Adrenal gland (tissue), 12 donors: ENCODE data around the gene FBLN7. TPM values are rescaled to one million over a fixed set of nuclear protein-coding genes. Genes with fewer than 3 reads are reported as not detected.
"Not testable (repeated sequence)": the region's sequence is repeated elsewhere in the genome, so short reads cannot be mapped to it uniquely, and the experiment has no call there.

Experiments
- DNase-seq, 7 donors: peaks; one replicate each; pipeline ENCODE4 v3.0.0-alpha.2; 2019 to 2020
- H3K27ac ChIP-seq, 5 donors: fragments of 200-600 bp; sonication (generic) in 4 of 5; 1 replicate in 3 of 5; 2 replicates in 2 of 5; pipeline versions ENCODE4 v1.5.1 to v1.8.0; 2016 to 2020; ENCODE audit warnings: mild to moderate bottlenecking in 1 of 5
- H3K27me3 ChIP-seq: fragments of 200-600 bp; 2 replicates; pipeline ENCODE4 v1.8.0; 2021
- H3K36me3 ChIP-seq, 2 donors: fragments of 200-600 bp; replicated peaks in 1 of 2; 1 replicate in 1 of 2; 2 replicates in 1 of 2; pipeline versions ENCODE4 v1.5.1 to v1.8.0; 2018 to 2022
- H3K4me1 ChIP-seq, 2 donors: fragments of 200-600 bp; replicated peaks in 1 of 2; 1 replicate in 1 of 2; 2 replicates in 1 of 2; pipeline versions ENCODE4 v1.5.1 to v1.8.0; 2018 to 2021
- H3K4me3 ChIP-seq, 4 donors: fragments of 200-600 bp; sonication (generic) in 3 of 4; one replicate each; pipeline ENCODE4 v1.5.1; 2016 to 2018
- H3K9me3 ChIP-seq, 3 donors: fragments of 200-600 bp; sonication (generic) in 1 of 3; replicated peaks in 1 of 3; 1 replicate in 2 of 3; 2 replicates in 1 of 3; pipeline versions ENCODE4 v1.5.1 to v1.8.0; 2016 to 2021
- POLR2A ChIP-seq, 2 donors: fragments of 450-650 bp; IDR thresholded peaks; one replicate each; pipeline ENCODE4 v1.6.1; 2017; ENCODE audit warnings: antibody characterized with exemption in 2 of 2, mild to moderate bottlenecking in 2 of 2, moderate library complexity in 1 of 2
- WGBS, 4 donors: extraction: QIAGEN DNeasy Blood & Tissue Kit in 2 of 4; methylation state at CpG; one replicate each; pipeline versions ENCODE4 v1.1.5 to v1.1.7; 2013 to 2017; 5-methylcytosine and 5-hydroxymethylcytosine counted together
- intact Hi-C, 2 donors: fragments of 100-400 bp; cut with DNase I; formaldehyde crosslinking; loops; one replicate each; pipeline versions ENCODE4 v1.14.1 to v1.15.0; 2022 to 2023
- polyA plus RNA-seq, 3 donors: library from polyadenylated mRNA; stranded (reverse); fragments of 200-250 nt in 2 of 3; fragments of 350-450 nt in 1 of 3; fragmentation: Illumina TruSeq in 1 of 3; extraction: RNeasy Lipid Tissue Mini Kit (QIAGEN cat#74804) in 1 of 3; gene quantifications; one replicate each; pipeline ENCODE4 v1.2.3, GENCODE V29; 2013 to 2014
- total RNA-seq, 9 donors: library from RNA; depleted of rRNA in 4 of 9; stranded (reverse); fragments of >200 nt in 4 of 9; fragments of 120-200 nt in 1 of 9; fragmentation: NEBNext Ultra II Directional in 1 of 9; extraction: Animal tissue kit (Norgen Biotek cat#: 25700) in 1 of 9; gene quantifications; one replicate each; pipeline versions ENCODE4 v1.1.0 to v1.2.4, GENCODE V29; 2013 to 2023
- TF ChIP-seq, protein P1 (sequence below), 6 experiments: fragments of 450-650 bp in 4 of 6; fragments of 200-600 bp in 2 of 6; sonication (generic) in 1 of 6; IDR thresholded peaks; 1 replicate in 5 of 6; 2 replicates in 1 of 6; pipeline versions ENCODE4 v1.5.1 to v1.8.0; 2016 to 2021; ENCODE audit warnings: antibody characterized with exemption in 6 of 6, mild to moderate bottlenecking in 2 of 6, moderate library complexity in 1 of 6
- donor health status: healthy with polysubstance abuse.
- donor health status: Bipolar disorder and iron deficiency.
- donor health status: DM: yes; HTN: yes; CAD: no.
- donor health status: DM: no; HTN: no; CAD: no.
- donor health status: DM: no; HTN: no; CAD: no.
- donor health status: DM: yes; HTN: yes; CAD: no.

Gene FBLN7
- total and polyA plus RNA-seq, 12 donors, result 0.50 to 12.6 (median 6.4) TPM

DNA sequence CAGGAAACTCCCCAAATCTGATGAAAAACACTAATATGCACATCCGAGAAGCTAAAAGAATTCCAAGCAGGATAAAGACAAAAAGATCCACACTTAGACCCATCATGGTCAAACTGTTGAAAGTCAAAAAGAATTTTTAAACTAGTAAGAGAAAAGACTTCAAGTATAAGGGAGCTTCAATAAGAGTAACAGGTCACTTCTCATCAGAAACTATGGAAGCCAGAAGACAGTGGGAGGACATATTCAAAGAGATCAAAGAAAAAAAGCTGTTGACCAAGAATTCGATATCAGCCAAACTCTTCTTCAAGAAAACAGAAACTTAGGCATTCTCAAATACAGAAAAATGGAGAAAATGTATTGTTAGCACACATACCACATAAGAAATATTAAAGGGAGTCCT is 66.2 kb downstream of the FBLN7 start:
- TF ChIP-seq, protein P1, sequence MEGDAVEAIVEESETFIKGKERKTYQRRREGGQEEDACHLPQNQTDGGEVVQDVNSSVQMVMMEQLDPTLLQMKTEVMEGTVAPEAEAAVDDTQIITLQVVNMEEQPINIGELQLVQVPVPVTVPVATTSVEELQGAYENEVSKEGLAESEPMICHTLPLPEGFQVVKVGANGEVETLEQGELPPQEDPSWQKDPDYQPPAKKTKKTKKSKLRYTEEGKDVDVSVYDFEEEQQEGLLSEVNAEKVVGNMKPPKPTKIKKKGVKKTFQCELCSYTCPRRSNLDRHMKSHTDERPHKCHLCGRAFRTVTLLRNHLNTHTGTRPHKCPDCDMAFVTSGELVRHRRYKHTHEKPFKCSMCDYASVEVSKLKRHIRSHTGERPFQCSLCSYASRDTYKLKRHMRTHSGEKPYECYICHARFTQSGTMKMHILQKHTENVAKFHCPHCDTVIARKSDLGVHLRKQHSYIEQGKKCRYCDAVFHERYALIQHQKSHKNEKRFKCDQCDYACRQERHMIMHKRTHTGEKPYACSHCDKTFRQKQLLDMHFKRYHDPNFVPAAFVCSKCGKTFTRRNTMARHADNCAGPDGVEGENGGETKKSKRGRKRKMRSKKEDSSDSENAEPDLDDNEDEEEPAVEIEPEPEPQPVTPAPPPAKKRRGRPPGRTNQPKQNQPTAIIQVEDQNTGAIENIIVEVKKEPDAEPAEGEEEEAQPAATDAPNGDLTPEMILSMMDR (IDR thresholded peaks at IDR 0.05), result no peak
- no peak for TF ChIP-seq POLR2A (IDR thresholded peaks at IDR 0.05)
- Histone ChIP-seq H3K9me3 (peaks cover 0 to 13% (median 0%) of the 10 kb centered on the region in 3 donors), H3K36me3 (no peaks in the 10 kb centered on the region), H3K4me1 (no peaks in the 10 kb centered on the region), H3K27ac (no peak overlapping the region), H3K27me3 (no peaks in the 10 kb centered on the region), H3K4me3 (no peak overlapping the region)
- intact Hi-C loops, result no loop called here
- WGBS, 4 donors, result 88 to 95% (median 91%) methylated on average over 2 of the region's 2 CpGs
- no peak for DNase-seq

DNA sequence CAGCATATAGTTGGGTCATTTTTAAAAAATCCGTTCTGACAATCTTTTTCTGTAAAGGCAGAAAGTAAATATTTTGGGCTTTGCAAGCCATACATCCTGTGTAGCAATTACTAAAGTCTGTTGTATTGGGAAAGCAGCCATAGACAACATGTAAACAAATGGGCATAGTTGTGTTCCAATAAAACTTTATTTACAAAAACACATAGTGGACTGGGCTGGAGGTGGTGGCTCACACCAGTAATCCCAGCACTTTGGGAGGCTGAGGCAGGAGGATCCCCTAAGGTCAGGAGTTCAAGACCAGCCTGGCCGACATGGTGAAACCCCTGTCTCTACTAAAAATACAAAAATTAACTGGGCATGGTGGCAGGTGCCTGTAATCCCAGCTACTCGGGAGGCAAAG is 69.7 kb downstream of the FBLN7 start:
- 88 to 94% (median 92%) methylated on average over 3 of the region's 3 CpGs for WGBS, 4 donors
- H3K27me3 ChIP-seq, H3K36me3 ChIP-seq, H3K27ac ChIP-seq, intact Hi-C loops, H3K4me1 ChIP-seq, DNase-seq, H3K4me3 ChIP-seq: not testable (repeated sequence)
- H3K9me3 ChIP-seq, result peaks cover 0 to 13% (median 0%) of the 10 kb centered on the region in 3 donors

DNA sequence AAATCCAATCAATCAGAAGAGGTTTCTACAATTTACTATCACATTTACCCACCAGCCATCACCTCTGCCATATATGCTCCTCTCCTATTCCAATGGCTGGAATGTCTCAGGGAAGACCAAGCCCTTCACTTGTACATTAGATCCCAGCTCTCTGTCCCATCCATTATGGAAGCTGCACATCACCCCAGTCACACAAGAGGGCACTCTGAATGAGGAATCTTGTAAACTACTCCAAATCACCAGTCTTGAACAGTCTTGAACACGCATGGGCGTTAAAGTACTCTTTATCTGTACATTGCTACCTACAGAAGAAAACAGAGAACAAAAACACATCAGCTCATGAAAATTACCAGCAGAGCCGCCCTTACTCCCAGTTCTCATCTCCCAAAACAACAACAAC is 78.0 kb downstream of the FBLN7 start:
- intact Hi-C loops, result no loop called here
- no peaks in the 10 kb centered on the region for H3K9me3 ChIP-seq
- H3K27ac ChIP-seq, result no peak overlapping the region
- no peak overlapping the region for H3K4me3 ChIP-seq
- H3K36me3 ChIP-seq, result peaks cover 0 to 14% of the 10 kb centered on the region in 2 donors
- no peaks in the 10 kb centered on the region for H3K27me3 ChIP-seq
- 93 to 99% (median 95%) methylated on average over 3 of the region's 3 CpGs for WGBS, 4 donors
- no peak for TF ChIP-seq POLR2A (IDR thresholded peaks at IDR 0.05)
- TF ChIP-seq, protein P1 (IDR thresholded peaks at IDR 0.05), result no peak
- DNase-seq, result no peak
- no peaks in the 10 kb centered on the region for H3K4me1 ChIP-seq

DNA sequence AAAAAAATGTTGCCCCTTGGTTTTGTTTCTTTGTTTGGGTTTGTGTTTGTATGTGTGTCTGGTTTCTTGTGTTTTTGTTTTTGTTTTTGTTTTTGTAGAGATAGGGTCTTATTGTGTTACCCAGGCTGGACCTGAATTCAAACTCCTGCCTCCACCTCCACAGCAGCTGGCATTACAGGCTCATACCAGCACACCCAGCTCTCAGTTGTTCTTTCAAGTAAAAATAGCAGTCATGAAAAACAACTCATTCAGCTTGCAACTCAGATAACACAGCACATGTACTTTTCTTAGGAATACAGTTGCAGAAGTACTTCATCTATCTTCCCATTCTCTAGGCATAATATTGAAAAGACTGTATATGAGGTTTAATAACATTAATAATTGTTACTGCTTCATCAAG is 79.7 kb downstream of the FBLN7 start:
- DNase-seq, result no peak
- intact Hi-C loops, result no loop called here
- no peak overlapping the region for H3K27ac ChIP-seq
- no peaks in the 10 kb centered on the region for H3K27me3 ChIP-seq
- no peaks in the 10 kb centered on the region for H3K9me3 ChIP-seq
- H3K4me3 ChIP-seq, result no peak overlapping the region
- TF ChIP-seq POLR2A (IDR thresholded peaks at IDR 0.05), result no peak
- TF ChIP-seq, protein P1 (IDR thresholded peaks at IDR 0.05), result no peak
- H3K36me3 ChIP-seq, result peaks cover 0 to 14% of the 10 kb centered on the region in 2 donors
- H3K4me1 ChIP-seq, result no peaks in the 10 kb centered on the region

DNA sequence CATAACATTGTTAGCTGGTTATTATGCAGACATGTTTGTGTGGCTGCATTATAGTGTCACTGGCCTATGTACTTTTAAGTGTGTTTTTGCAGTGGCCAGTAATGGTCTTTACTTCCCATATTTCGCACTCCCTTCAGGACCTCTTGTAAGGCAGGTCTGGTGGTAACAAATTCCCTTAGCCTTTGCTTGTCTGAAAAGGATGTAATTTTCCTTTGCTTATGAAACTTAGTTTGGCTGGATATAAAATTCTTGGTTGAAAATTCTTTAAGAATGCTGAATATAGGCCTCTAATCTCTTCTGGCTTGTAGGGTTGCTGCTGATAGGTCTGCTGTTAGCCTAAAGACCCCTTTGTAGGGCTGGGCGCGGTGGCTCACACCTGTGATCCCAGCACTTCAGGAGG is 82.0 kb downstream of the FBLN7 start:
- H3K36me3 ChIP-seq, result peaks cover 0 to 10% of the 10 kb centered on the region in 2 donors
- TF ChIP-seq POLR2A (IDR thresholded peaks at IDR 0.05), result no peak
- TF ChIP-seq, protein P1 (IDR thresholded peaks at IDR 0.05), result no peak
- no peaks in the 10 kb centered on the region for H3K4me1 ChIP-seq
- H3K9me3 ChIP-seq, result no peaks in the 10 kb centered on the region
- DNase-seq, result no peak
- intact Hi-C loops, result no loop called here
- H3K27me3 ChIP-seq, result no peaks in the 10 kb centered on the region
- 96 to 100% (median 96%) methylated on average over 3 of the region's 3 CpGs for WGBS, 4 donors
- no peak overlapping the region for H3K27ac ChIP-seq
- H3K4me3 ChIP-seq, result no peak overlapping the region
